Progenitor cell of endocrine pancreas (in vitro differentiated cells): ENCODE data around the gene EPB42. TPM values are rescaled to one million over a fixed set of nuclear protein-coding genes. Genes with fewer than 3 reads are reported as not detected.
A peak's percentile ranks its signal among the peaks of the same experiment; 100 is the strongest.

Source experiments
- DNase-seq: peaks from one replicate; pipeline ENCODE4 v3.0.0; 2021; ENCODE audit warnings: low spot score; ENCODE audit not compliant: unreplicated experiment
- H3K27ac Mint-ChIP-seq: 2 replicates; pipeline ENCODE4 v1.8.0; 2021; ENCODE audit warnings: mild to moderate bottlenecking, moderate library complexity, mixed read lengths
- H3K27me3 Mint-ChIP-seq: 2 replicates; pipeline ENCODE4 v1.8.0; 2021; ENCODE audit warnings: mixed read lengths
- H3K36me3 Mint-ChIP-seq: 2 replicates; pipeline ENCODE4 v1.8.0; 2022; ENCODE audit warnings: mixed read lengths; ENCODE audit not compliant: insufficient read depth
- H3K4me1 Mint-ChIP-seq: 2 replicates; pipeline ENCODE4 v1.8.0; 2021; ENCODE audit warnings: low read depth, mixed read lengths
- H3K4me3 Mint-ChIP-seq: 2 replicates; pipeline ENCODE4 v1.8.0; 2021; ENCODE audit warnings: low read depth, mild to moderate bottlenecking, moderate library complexity, mixed read lengths
- H3K9me3 Mint-ChIP-seq: 2 replicates; pipeline ENCODE4 v1.8.0; 2021; ENCODE audit warnings: low read depth, mixed read lengths
- CTCF ChIP-seq: fragments of 200-600 bp; sonication (generic); IDR thresholded peaks from one replicate; pipeline ENCODE4 v1.5.0; 2021; ENCODE audit warnings: antibody characterized with exemption, mild to moderate bottlenecking; ENCODE audit not compliant: unreplicated experiment
- total RNA-seq: library from RNA; stranded (reverse); gene quantifications from 2 replicates; pipeline ENCODE4 v1.2.1, GENCODE V29; 2021

EPB42 gene
- total RNA-seq, 1 donor from 2014 or later, result not detected

DNA sequence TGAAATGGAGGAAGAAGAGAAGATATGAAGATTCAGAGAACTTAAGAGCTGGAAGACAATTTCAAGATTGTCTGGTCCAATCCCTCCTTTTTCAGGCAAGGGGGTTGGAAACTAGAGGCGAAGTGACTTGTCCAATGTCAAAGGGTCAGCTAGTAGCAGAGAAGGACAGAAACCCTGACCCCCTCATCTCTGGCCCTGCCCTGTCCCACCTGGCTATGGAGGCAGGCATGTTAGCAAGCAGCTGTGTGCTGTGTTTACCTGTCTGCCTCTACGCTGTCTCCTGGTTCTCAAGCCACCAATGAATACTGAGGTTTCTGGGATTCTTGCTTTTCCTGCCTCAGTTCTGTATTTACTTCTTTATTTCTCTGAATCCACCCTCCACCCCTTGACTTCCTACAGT is 45.6 kb upstream of the EPB42 start:
- no peak for TF ChIP-seq CTCF
- H3K4me3 Mint-ChIP-seq, result no peak overlapping the region
- H3K27ac Mint-ChIP-seq, result no peak overlapping the region
- no peaks in the 10 kb centered on the region for H3K36me3 Mint-ChIP-seq
- H3K27me3 Mint-ChIP-seq, result peaks cover 53% of the 10 kb centered on the region
- H3K4me1 Mint-ChIP-seq, result no peaks in the 10 kb centered on the region
- H3K9me3 Mint-ChIP-seq, result no peaks in the 10 kb centered on the region
- DNase-seq, result no peak

DNA sequence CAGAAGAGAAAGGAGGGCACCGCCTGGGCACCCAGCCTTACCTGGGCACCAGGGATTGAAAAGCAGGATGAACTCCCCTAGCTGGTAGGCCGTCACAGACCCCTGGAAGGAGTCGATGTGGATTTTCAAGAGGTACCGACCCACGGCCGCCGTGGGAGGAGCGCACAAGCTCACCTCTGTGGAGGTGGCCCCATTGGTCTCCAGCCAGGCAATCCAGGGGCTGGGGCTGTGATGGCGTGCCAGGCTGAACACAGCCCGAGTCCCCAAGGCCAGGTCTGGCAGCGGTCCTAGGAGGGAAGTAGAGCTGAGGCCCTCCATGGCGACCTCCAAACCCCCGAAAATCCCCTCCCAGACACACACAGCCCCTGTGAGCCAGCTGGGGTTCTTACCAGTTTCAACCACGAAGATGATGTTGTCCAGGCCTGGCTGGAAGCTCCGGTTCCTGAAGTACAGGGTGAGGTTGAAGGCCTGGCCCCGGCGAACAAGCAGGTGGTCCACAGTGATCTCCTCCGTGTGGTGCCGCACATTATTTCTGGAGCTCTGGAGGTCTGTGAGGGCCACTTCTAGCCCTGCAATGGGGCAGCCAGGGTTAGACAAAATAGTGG is 39.3 kb upstream of the EPB42 start:
- peaks cover 22% of the 10 kb centered on the region for H3K27me3 Mint-ChIP-seq
- no peak for DNase-seq
- no peaks in the 10 kb centered on the region for H3K36me3 Mint-ChIP-seq
- no peaks in the 10 kb centered on the region for H3K4me1 Mint-ChIP-seq
- H3K9me3 Mint-ChIP-seq, result no peaks in the 10 kb centered on the region
- H3K27ac Mint-ChIP-seq, result no peak overlapping the region
- no peak overlapping the region for H3K4me3 Mint-ChIP-seq
- TF ChIP-seq CTCF, result no peak

GRCh38 chr15:43258781-43259180 is 38.0 kb upstream of the EPB42 start:
- TF ChIP-seq CTCF, result no peak
- H3K9me3 Mint-ChIP-seq, result no peaks in the 10 kb centered on the region
- H3K27ac Mint-ChIP-seq, result peak overlapping the region; percentile 69
- DNase-seq, result no peak
- no peaks in the 10 kb centered on the region for H3K4me1 Mint-ChIP-seq
- H3K27me3 Mint-ChIP-seq, result peaks cover 22% of the 10 kb centered on the region
- H3K4me3 Mint-ChIP-seq, result no peak overlapping the region
- H3K36me3 Mint-ChIP-seq, result no peaks in the 10 kb centered on the region

GRCh38 chr15:43256341-43256740 is 35.5 kb upstream of the EPB42 start:
- Mint-ChIP-seq H3K4me3 (no peak overlapping the region), H3K36me3 (no peaks in the 10 kb centered on the region), H3K4me1 (no peaks in the 10 kb centered on the region), H3K9me3 (no peaks in the 10 kb centered on the region), H3K27me3 (peaks cover 8% of the 10 kb centered on the region), H3K27ac (no peak overlapping the region)
- no peak for TF ChIP-seq CTCF
- no peak for DNase-seq

DNA sequence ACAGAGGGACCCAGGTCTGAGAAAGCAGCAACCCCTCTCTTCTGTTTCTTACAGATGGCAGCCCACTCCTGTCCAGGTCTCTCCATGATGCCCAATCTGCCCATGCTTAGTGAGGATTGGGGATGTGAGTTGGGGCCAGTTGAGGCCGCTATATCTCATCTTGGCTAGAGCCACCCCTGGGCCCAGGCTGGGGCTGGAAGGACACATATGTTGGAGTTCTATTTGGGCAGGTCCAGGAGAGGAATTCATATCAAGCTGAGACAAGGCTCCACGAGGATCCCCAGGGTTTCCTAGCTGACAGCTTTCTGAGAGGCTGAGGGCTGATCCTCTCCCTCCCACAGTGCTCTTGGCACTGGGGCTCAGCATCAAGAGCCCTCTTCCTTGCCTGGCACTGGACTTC is 34.6 kb upstream of the EPB42 start:
- no peak overlapping the region for H3K4me3 Mint-ChIP-seq
- peaks cover 8% of the 10 kb centered on the region for H3K27me3 Mint-ChIP-seq
- TF ChIP-seq CTCF, result no peak
- H3K27ac Mint-ChIP-seq, result no peak overlapping the region
- no peaks in the 10 kb centered on the region for H3K36me3 Mint-ChIP-seq
- no peaks in the 10 kb centered on the region for H3K4me1 Mint-ChIP-seq
- no peaks in the 10 kb centered on the region for H3K9me3 Mint-ChIP-seq
- DNase-seq, result no peak
